GM20000 (cell line): ENCODE data around the gene PRKAG2.

Experiments used
- DNase-seq: peaks from one replicate; pipeline ENCODE4 v3.0.0; 2012; ENCODE audit warnings: low spot score
- TF ChIP-seq, protein P1 (sequence below): IDR thresholded peaks from 2 replicates; pipeline ENCODE4 v1.5.1; 2012; ENCODE audit warnings: mild to moderate bottlenecking, control low read depth; ENCODE audit errors: extremely low read depth, missing control alignments

Gene PRKAG2

GRCh38 chr7:151682831-151683614, 193.9 kb downstream of the PRKAG2 start:
- no peak for DNase-seq
- TF ChIP-seq, protein P1, sequence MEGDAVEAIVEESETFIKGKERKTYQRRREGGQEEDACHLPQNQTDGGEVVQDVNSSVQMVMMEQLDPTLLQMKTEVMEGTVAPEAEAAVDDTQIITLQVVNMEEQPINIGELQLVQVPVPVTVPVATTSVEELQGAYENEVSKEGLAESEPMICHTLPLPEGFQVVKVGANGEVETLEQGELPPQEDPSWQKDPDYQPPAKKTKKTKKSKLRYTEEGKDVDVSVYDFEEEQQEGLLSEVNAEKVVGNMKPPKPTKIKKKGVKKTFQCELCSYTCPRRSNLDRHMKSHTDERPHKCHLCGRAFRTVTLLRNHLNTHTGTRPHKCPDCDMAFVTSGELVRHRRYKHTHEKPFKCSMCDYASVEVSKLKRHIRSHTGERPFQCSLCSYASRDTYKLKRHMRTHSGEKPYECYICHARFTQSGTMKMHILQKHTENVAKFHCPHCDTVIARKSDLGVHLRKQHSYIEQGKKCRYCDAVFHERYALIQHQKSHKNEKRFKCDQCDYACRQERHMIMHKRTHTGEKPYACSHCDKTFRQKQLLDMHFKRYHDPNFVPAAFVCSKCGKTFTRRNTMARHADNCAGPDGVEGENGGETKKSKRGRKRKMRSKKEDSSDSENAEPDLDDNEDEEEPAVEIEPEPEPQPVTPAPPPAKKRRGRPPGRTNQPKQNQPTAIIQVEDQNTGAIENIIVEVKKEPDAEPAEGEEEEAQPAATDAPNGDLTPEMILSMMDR: no peak

GRCh38 chr7:151681726-151682125, 195.2 kb downstream of the PRKAG2 start:
- no peak for DNase-seq
- TF ChIP-seq, protein P1: no peak

- no peak for DNase-seq
- TF ChIP-seq, protein P1: no peak
These were observed 196.1 kb downstream of the PRKAG2 start for GRCh38 chr7:151680810-151681209.

GRCh38 chr7:151679881-151680612, 196.9 kb downstream of the PRKAG2 start:
- DNase-seq: no peak
- TF ChIP-seq, protein P1: no peak

GRCh38 chr7:151679071-151679708, 197.7 kb downstream of the PRKAG2 start:
- no peak for DNase-seq
- TF ChIP-seq, protein P1: no peak

DNA sequence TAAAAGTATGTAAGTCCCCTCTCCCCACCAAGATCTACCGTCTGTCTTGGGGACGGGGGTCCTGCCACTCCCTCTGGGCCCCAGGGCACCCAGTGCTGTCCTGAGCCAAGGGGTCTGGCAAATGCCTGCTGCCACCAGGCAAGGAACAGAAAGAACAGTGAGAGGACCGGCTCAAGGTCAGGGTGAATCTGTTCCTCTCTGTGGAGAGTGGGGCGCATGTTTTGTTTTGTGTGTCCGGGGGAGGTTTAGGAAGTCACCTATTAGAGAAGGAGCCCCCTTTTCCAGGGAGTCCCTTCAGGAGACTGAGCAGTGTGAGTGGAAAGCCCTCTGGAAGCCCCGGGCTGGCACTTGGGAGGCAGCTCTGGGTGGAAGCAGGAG, 198.7 kb downstream of the PRKAG2 start:
- TF ChIP-seq, protein P1: no peak
- no peak for DNase-seq

DNA sequence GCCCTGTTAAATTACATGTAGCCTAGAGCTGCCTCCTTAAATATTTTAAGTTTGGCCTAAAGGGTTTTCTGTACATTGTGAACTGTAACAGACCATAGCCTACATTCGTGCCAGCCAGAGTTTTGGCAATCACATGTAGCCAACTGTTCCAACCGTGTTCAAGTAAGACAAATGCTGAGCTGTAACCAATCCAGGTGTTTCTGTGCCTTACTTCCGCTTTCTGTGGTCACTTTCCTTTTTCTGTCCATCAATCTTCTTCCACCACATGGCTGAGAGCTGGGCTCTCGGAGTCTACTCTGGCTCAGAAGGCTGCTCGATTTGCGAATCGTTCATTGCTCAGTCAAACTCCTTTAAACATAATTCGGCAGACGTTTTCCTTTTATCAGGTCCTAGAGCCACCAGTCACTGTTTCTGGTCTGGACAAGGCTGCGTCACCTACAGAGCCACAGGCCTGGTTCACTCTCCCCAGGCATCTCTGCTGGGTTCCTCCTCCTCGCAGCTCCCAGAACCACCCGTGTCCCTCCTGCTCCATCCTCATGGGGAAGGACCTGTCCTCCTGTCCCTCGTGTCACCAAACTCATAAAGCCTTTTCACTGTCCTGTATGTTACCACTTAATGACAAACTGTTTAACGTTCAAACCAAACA, 199.2 kb downstream of the PRKAG2 start:
- TF ChIP-seq, protein P1: no peak
- DNase-seq: no peak
